Endodermal cell (in vitro differentiated cells): ENCODE data around the gene KRTAP5-4. TPM values are rescaled to one million over a fixed set of nuclear protein-coding genes. Genes with fewer than 3 reads are reported as not detected.
A peak's percentile ranks its signal among the peaks of the same experiment; 100 is the strongest.
"Not testable (repeated sequence)": the region's sequence is repeated elsewhere in the genome, so short reads cannot be mapped to it uniquely, and the experiment has no call there.

Experiments used
- DNase-seq: peaks from one replicate; pipeline ENCODE4 v3.0.0-alpha.2; 2017
- H3K27ac ChIP-seq: 2 replicates; pipeline ENCODE4 v1.5.1; 2013; ENCODE audit warnings: mild to moderate bottlenecking, low read depth, low read length, moderate library complexity
- H3K27me3 ChIP-seq: 2 replicates; pipeline ENCODE4 v1.6.1; 2013; ENCODE audit warnings: mild to moderate bottlenecking, low read length, moderate library complexity; ENCODE audit not compliant: insufficient read depth, control insufficient read depth, poor library complexity, severe bottlenecking
- H3K36me3 ChIP-seq: 2 replicates; pipeline ENCODE4 v1.7.0; 2013; ENCODE audit warnings: mild to moderate bottlenecking, low read length, moderate library complexity; ENCODE audit not compliant: control insufficient read depth, insufficient read depth
- H3K4me1 ChIP-seq: one replicate; pipeline ENCODE4 v1.7.0; 2013; ENCODE audit warnings: low read length; ENCODE audit not compliant: control insufficient read depth, insufficient read depth
- H3K4me3 ChIP-seq: 2 replicates; pipeline ENCODE4 v1.5.1; 2013; ENCODE audit warnings: mild to moderate bottlenecking, low read length, moderate library complexity
- H3K9ac ChIP-seq: 2 replicates; pipeline ENCODE4 v1.6.1; 2013; ENCODE audit warnings: mild to moderate bottlenecking, low read length, moderate library complexity; ENCODE audit not compliant: poor library complexity, severe bottlenecking; ENCODE audit errors: extremely low read depth
- H3K9me3 ChIP-seq: 2 replicates; pipeline ENCODE4 v1.6.1; 2013; ENCODE audit warnings: mild to moderate bottlenecking, low read length, moderate library complexity; ENCODE audit not compliant: control insufficient read depth
- H3K27ac Mint-ChIP-seq: 2 replicates; pipeline ENCODE4 v1.8.0; 2020; ENCODE audit warnings: mixed read lengths
- H3K27me3 Mint-ChIP-seq: 2 replicates; pipeline ENCODE4 v1.8.0; 2021; ENCODE audit warnings: mild to moderate bottlenecking, mixed read lengths; ENCODE audit not compliant: insufficient read depth
- H3K36me3 Mint-ChIP-seq: 2 replicates; pipeline ENCODE4 v1.8.0; 2020; ENCODE audit warnings: low read depth, mixed read lengths
- H3K4me1 Mint-ChIP-seq: 2 replicates; pipeline ENCODE4 v1.8.0; 2020; ENCODE audit warnings: mixed read lengths
- H3K4me3 Mint-ChIP-seq: 2 replicates; pipeline ENCODE4 v1.8.0; 2020; ENCODE audit warnings: mild to moderate bottlenecking, moderate library complexity, mixed read lengths
- H3K9me3 Mint-ChIP-seq: 2 replicates; pipeline ENCODE4 v1.8.0; 2020; ENCODE audit warnings: mild to moderate bottlenecking, mixed read lengths
- WGBS, 2 experiments: methylation state at CpG; one replicate each; pipeline versions ENCODE4 v1.1.5 to v1.1.7; 2013; ENCODE audit warnings: missing lambda C conversion rate in 2 of 2, mixed read lengths in 1 of 2; ENCODE audit not compliant: insufficient coverage in 1 of 2, insufficient read length in 1 of 2; 5-methylcytosine and 5-hydroxymethylcytosine counted together
- total RNA-seq, 2 donors: library from RNA; stranded (reverse); fragmentation: NEBNext Ultra II Directional in 1 of 2; extraction: Animal tissue kit (Norgen Biotek cat#: 25700) in 1 of 2; gene quantifications; 2 replicates in 1 of 2; 3 replicates in 1 of 2; pipeline ENCODE4 v1.2.1, GENCODE V29; 2021
- TF ChIP-seq, protein P1 (sequence below): fragments of 200-600 bp; sonication (generic); conservative IDR thresholded peaks from 2 replicates; pipeline ENCODE4 v1.5.0; 2021; ENCODE audit warnings: antibody characterized with exemption, mild to moderate bottlenecking

KRTAP5-4 gene
- total RNA-seq, 2 donors from 2014 or later = not detected

DNA sequence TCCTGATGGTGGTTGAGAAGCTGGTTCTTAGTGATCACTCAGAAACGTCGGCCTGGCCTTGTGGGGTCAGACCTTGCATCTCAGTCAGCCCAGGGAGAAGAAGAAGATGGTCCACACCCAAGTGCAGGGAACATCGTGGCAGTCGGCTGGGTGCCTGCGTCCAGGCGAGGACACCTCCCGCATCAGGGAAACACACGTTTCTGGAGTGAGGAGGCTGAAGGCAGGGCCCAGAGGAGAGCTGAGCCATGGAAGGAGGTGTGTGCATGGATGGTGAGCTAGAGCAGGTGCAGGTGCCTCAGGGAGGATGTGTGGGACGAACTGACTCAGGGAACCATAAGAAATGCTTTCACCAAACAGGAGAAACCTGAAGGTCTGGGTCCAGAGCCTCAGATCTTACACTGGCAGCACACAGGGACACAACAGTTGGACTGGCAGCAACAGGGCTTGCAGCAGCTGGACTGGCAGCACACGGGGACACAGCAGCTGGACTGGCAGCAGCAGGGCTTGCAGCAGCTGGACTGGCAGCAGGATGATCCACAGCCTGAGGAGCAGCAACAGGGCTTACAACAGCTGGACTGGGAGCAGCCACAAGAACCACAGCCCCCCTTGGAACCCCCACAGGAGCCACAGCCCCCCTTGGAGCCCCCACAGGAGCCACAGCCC lies 24.5 kb downstream of the KRTAP5-4 start:
- Mint-ChIP-seq H3K27me3 (peaks cover 43% of the 10 kb centered on the region), H3K9me3 (peaks cover 14% of the 10 kb centered on the region), H3K27ac (no peak overlapping the region), H3K4me3 (no peak overlapping the region), H3K36me3 (peaks cover 2% of the 10 kb centered on the region), H3K4me1 (peaks cover 9% of the 10 kb centered on the region)
- 90 to 98% methylated on average over 6 to 10 of the region's 10 CpGs for WGBS, 2 experiments
- no peak overlapping the region for H3K27ac ChIP-seq
- no peak overlapping the region for H3K4me3 ChIP-seq
- H3K4me1 ChIP-seq = no peaks in the 10 kb centered on the region
- no peaks in the 10 kb centered on the region for H3K36me3 ChIP-seq
- no peaks in the 10 kb centered on the region for H3K9me3 ChIP-seq
- no peak for DNase-seq
- TF ChIP-seq, protein P1, sequence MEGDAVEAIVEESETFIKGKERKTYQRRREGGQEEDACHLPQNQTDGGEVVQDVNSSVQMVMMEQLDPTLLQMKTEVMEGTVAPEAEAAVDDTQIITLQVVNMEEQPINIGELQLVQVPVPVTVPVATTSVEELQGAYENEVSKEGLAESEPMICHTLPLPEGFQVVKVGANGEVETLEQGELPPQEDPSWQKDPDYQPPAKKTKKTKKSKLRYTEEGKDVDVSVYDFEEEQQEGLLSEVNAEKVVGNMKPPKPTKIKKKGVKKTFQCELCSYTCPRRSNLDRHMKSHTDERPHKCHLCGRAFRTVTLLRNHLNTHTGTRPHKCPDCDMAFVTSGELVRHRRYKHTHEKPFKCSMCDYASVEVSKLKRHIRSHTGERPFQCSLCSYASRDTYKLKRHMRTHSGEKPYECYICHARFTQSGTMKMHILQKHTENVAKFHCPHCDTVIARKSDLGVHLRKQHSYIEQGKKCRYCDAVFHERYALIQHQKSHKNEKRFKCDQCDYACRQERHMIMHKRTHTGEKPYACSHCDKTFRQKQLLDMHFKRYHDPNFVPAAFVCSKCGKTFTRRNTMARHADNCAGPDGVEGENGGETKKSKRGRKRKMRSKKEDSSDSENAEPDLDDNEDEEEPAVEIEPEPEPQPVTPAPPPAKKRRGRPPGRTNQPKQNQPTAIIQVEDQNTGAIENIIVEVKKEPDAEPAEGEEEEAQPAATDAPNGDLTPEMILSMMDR = no peak
- H3K27me3 ChIP-seq = no peaks in the 10 kb centered on the region
- no peak overlapping the region for H3K9ac ChIP-seq

DNA sequence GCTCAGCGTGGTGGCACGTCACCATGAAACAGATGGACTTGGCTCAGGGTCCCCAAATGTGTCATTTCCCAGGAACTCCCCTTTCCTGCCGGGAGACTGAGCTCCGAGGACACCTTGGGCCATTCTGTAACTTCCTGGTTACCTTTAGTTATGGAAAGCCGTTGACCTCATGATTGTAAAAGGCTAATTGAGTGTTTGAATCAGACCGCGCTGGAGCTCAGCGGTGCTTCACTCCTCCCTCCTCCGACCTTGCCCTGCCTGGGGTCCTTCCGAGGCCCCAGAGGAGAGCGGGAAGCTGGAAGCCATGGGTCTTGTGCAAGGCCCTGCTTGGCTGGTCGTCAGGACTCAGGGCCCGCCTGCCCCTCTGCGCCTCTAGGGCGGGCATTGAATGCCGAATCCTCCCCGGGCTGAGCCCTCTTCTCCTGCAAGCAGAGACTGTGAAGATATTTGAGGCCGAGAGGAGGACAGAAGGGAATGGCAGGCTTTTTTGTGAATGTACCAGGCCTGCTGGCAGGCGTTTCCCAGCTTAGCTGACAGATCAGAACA lies 25.3 kb downstream of the KRTAP5-4 start:
- DNase-seq = peak; percentile 64
- H3K36me3 ChIP-seq, H3K4me1 Mint-ChIP-seq, H3K27ac Mint-ChIP-seq, H3K4me3 ChIP-seq, H3K36me3 Mint-ChIP-seq, H3K27ac ChIP-seq, H3K4me3 Mint-ChIP-seq, H3K9me3 ChIP-seq, H3K9ac ChIP-seq, H3K9me3 Mint-ChIP-seq, H3K27me3 ChIP-seq, H3K4me1 ChIP-seq: not testable (repeated sequence)
- peaks cover 44% of the 10 kb centered on the region for H3K27me3 Mint-ChIP-seq
- 68 to 88% methylated on average over 10 to 19 of the region's 19 CpGs for WGBS, 2 experiments

DNA sequence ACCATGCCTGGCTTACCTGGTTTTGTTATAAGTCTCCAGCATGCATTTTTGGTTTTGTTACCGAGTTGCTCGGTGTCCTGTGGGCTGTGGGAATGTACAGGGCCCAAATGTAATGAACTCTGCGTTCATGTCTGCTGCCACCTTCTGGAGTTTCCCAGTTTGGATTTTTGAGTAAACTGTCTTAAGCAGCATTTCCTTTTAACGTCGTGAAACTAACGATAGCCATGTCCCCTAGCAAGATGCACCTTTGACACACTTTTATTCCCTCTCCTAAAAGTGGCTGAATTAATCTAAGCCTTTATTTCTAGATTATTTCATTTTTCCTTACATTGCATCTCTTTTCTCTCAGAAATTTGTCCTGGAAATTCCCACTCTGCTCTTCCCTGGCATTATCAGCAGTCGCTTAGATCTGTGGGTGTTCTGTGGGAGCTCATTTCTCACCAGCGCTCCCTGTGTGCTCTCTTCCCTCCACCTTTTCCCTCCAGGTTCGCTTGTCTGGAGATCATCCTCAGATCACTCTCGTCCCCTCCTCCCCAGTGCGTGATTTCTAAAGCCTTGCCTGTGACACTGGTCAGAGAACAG lies 25.9 kb downstream of the KRTAP5-4 start:
- not testable (repeated sequence) for H3K4me3 ChIP-seq, H3K9me3 ChIP-seq, H3K27ac Mint-ChIP-seq, H3K27me3 ChIP-seq, H3K4me1 ChIP-seq, H3K9me3 Mint-ChIP-seq, H3K4me1 Mint-ChIP-seq, H3K27ac ChIP-seq, H3K9ac ChIP-seq, H3K4me3 Mint-ChIP-seq, H3K36me3 Mint-ChIP-seq, H3K36me3 ChIP-seq, DNase-seq
- 57 to 80% methylated on average over 9 to 11 of the region's 11 CpGs for WGBS, 2 experiments
- peaks cover 39% of the 10 kb centered on the region for H3K27me3 Mint-ChIP-seq

DNA sequence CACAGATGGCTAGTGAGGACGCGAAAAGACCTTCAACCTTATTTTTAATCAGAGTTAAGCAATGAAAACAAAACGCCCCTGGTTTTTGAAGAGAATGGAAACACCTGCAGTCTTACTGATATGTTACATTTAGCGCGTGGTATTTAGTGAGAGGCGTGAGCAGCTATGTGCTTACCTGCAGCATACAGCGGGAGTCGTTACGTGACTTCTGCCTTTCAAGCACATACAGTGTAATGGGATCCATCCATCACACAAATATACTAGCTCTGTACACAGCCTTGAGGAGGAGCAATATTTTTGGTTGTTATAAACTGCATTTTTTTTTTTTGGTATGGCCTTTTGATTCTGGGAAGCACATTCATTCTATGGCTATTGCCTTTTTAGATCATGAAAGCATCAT lies 29.3 kb downstream of the KRTAP5-4 start:
- Histone ChIP-seq H3K36me3 (no peaks in the 10 kb centered on the region), H3K27ac (no peak overlapping the region), H3K4me3 (no peak overlapping the region), H3K9ac (no peak overlapping the region), H3K27me3 (no peaks in the 10 kb centered on the region), H3K4me1 (no peaks in the 10 kb centered on the region), H3K9me3 (no peaks in the 10 kb centered on the region)
- H3K36me3 Mint-ChIP-seq = no peaks in the 10 kb centered on the region
- TF ChIP-seq, protein P1 = no peak
- no peak overlapping the region for H3K27ac Mint-ChIP-seq
- no peak overlapping the region for H3K4me3 Mint-ChIP-seq
- no peaks in the 10 kb centered on the region for H3K9me3 Mint-ChIP-seq
- 82 to 93% methylated on average over 5 to 9 of the region's 9 CpGs for WGBS, 2 experiments
- peaks cover 35% of the 10 kb centered on the region for H3K27me3 Mint-ChIP-seq
- H3K4me1 Mint-ChIP-seq = peaks cover 9% of the 10 kb centered on the region
- no peak for DNase-seq
